Stromal cell of bone marrow (primary cell): Measurements from ENCODE around the gene NPM3.
"Not testable (repeated sequence)": the region's sequence is repeated elsewhere in the genome, so short reads cannot be mapped to it uniquely, and the experiment has no call there.

Experiments
- DNase-seq: peaks from one replicate; pipeline ENCODE4 v3.0.0-alpha.2; 2012; ENCODE audit warnings: low read depth

The NPM3 gene

GRCh38 chr10:101803511-101803910, 20.3 kb upstream of the NPM3 start:
- no peak for DNase-seq

GRCh38 chr10:101797403-101798059, 14.3 kb upstream of the NPM3 start:
- no peak for DNase-seq

- no peak for DNase-seq
Observed at GRCh38 chr10:101793526-101793925, 10.3 kb upstream of the NPM3 start.

GRCh38 chr10:101789686-101790085, 6.4 kb upstream of the NPM3 start:
- no peak for DNase-seq

GRCh38 chr10:101789231-101789630, 6.0 kb upstream of the NPM3 start:
- not testable (repeated sequence) for DNase-seq

GRCh38 chr10:101785801-101786200, 2.6 kb upstream of the NPM3 start:
- no peak for DNase-seq

- no peak for DNase-seq
Observed at GRCh38 chr10:101784558-101784957, 1.3 kb upstream of the NPM3 start.

- DNase-seq = no peak
Observed at GRCh38 chr10:101783736-101784118, 481 bp upstream of the NPM3 start.

- no peak for DNase-seq
Observed at GRCh38 chr10:101781984-101782810, 1.0 kb downstream of the NPM3 start.

- no peak for DNase-seq
Observed at GRCh38 chr10:101781655-101781983, 1.6 kb downstream of the NPM3 start.

- peak; percentile 25 for DNase-seq
Observed at GRCh38 chr10:101780818-101781654, 2.2 kb downstream of the NPM3 start.

- DNase-seq = no peak
Observed at GRCh38 chr10:101780187-101780817, 2.9 kb downstream of the NPM3 start.

GRCh38 chr10:101779544-101780186, 3.6 kb downstream of the NPM3 start:
- peak; percentile 32 for DNase-seq

GRCh38 chr10:101778781-101779543, 4.3 kb downstream of the NPM3 start:
- DNase-seq = no peak

- DNase-seq = no peak
Observed at GRCh38 chr10:101778151-101778780, 5.0 kb downstream of the NPM3 start.

GRCh38 chr10:101777619-101778145, 5.6 kb downstream of the NPM3 start:
- DNase-seq = no peak

GRCh38 chr10:101776161-101776817, 7.0 kb downstream of the NPM3 start:
- DNase-seq = no peak

GRCh38 chr10:101775273-101776160, 7.7 kb downstream of the NPM3 start, which contains the start of gene FGF8:
TSS of gene FGF8 (minus strand) at chr10:101776114. CDS start at chr10:101775900, 214 bp downstream.
- DNase-seq = no peak
